ENCODE measurements around the gene CDHR1.

DNA sequence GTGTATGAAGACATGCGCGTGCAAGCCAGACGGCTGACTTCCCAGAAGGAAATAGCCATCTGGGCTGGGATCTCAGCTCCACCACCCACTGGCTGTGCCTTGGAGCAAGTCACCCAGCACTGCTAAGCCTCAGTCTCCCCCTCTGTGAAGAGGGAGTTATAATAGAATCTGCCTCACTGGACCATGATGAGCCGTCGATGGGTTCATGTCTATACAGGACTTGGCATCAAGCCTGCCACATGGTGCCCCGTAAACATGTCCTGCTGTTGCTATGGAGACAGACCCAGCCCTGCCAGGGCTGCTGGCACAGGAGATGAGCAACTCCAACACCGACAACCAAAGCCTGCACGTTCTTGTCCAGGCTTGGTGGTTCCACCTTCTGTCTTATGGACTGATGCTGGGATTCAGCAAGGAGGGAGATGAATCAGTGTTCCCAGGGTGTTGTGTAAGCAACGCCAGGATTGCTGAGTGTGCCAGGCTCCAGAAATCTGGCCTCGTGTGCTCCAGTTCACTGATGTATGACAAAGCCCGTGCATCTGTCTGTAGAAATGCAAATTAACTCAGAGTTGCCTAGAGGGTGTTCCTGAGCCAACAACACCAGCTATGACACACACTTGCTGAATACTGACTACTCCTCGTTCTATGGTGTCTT is 15.2 kb upstream of the CDHR1 start:
- TF ChIP-seq EZH2phosphoT487 (IDR thresholded peaks at IDR 0.05; ENCODE audit: low read depth), result no peak
- TF ChIP-seq, protein P1, sequence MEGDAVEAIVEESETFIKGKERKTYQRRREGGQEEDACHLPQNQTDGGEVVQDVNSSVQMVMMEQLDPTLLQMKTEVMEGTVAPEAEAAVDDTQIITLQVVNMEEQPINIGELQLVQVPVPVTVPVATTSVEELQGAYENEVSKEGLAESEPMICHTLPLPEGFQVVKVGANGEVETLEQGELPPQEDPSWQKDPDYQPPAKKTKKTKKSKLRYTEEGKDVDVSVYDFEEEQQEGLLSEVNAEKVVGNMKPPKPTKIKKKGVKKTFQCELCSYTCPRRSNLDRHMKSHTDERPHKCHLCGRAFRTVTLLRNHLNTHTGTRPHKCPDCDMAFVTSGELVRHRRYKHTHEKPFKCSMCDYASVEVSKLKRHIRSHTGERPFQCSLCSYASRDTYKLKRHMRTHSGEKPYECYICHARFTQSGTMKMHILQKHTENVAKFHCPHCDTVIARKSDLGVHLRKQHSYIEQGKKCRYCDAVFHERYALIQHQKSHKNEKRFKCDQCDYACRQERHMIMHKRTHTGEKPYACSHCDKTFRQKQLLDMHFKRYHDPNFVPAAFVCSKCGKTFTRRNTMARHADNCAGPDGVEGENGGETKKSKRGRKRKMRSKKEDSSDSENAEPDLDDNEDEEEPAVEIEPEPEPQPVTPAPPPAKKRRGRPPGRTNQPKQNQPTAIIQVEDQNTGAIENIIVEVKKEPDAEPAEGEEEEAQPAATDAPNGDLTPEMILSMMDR (IDR thresholded peaks at IDR 0.05; ENCODE audit: low read depth, low read length), result no peak

Measured in OCI-LY3 (cell line).